Right ventricle myocardium inferior (tissue), 1 donor: ENCODE measurements around the gene TGFBI. TPM values are rescaled to one million over a fixed set of nuclear protein-coding genes. Genes with fewer than 3 reads are reported as not detected.

Experiments
- ATAC-seq: fragments of 200-7000 bp; cut with Tn5 transposase; one replicate; pipeline ENCODE4 v1.9.1; 2020; ENCODE audit warnings: mild to moderate bottlenecking, moderate library complexity
- DNase-seq: peaks from one replicate; pipeline ENCODE4 v3.0.0; 2021; ENCODE audit errors: missing footprints
- intact Hi-C: fragments of 100-400 bp; cut with DNase I; formaldehyde crosslinking; loops from one replicate; pipeline ENCODE4 v1.11.0; 2022
- long read RNA-seq: library from polyadenylated mRNA; unstranded; transcript quantifications from one replicate; pipeline ENCODE4 v2.0.0, GENCODE V29; 2021
- total RNA-seq: library from RNA; stranded (reverse); fragmentation: NEBNext Ultra II Directional; extraction: Animal tissue kit (Norgen Biotek cat#: 25700); gene quantifications from one replicate; pipeline ENCODE4 v1.2.1, GENCODE V29; 2021
- donor health status: DM: no; HTN: yes; CAD: no; lungs with severe emphysema.

The TGFBI gene
- total RNA-seq: 66.5 TPM
- long read RNA-seq, transcript TGFBI-201 (17 exons, 2,804 nt): major isoform, 20 of 32 reads
- long read RNA-seq, partial matches to known transcripts: 7 of 32 reads
- long read RNA-seq, other reads (novel, unspliced or antisense): 5 of 32 reads

- DNase-seq: peak; percentile 91
- intact Hi-C loops: loop anchor here (5.0 kb wide), 1 partner anchor 53 kb away; no protein-coding TSS in a partner anchor
- peak; percentile 88 for ATAC-seq
These were observed at the start of gene TGFBI for GRCh38 chr5:136028782-136029742. TGFBI (plus strand) TSS chr5:136028988; CDS start chr5:136029056, 68 bp downstream.

- no peak for DNase-seq
- intact Hi-C loops: loop anchor here (5.0 kb wide), 3 partner anchors 53 to 103 kb away; no protein-coding TSS in a partner anchor
- no peak for ATAC-seq
These were observed 49.8 kb upstream of the TGFBI start for GRCh38 chr5:135978993-135979392.

- DNase-seq (no peak), ATAC-seq (peak; percentile 72)
- intact Hi-C loops: loop anchor here (5.0 kb wide), 3 partner anchors 53 to 103 kb away; no protein-coding TSS in a partner anchor
These were observed 49.3 kb upstream of the TGFBI start for GRCh38 chr5:135979510-135979909.

GRCh38 chr5:135980620-135981019 lies 48.2 kb upstream of the TGFBI start:
- DNase-seq (no peak), ATAC-seq (no peak)
- intact Hi-C loops: no loop called here

- no peak for DNase-seq
- intact Hi-C loops: no loop called here
- no peak for ATAC-seq
These were observed 42.8 kb upstream of the TGFBI start for GRCh38 chr5:135985951-135986350.

- no peak for ATAC-seq
- intact Hi-C loops: no loop called here
- DNase-seq: no peak
These were observed 42.4 kb upstream of the TGFBI start for GRCh38 chr5:135986401-135986800.

GRCh38 chr5:135986891-135987401 lies 41.8 kb upstream of the TGFBI start:
- intact Hi-C loops: no loop called here
- no peak for DNase-seq
- ATAC-seq: peak; percentile 39

GRCh38 chr5:135988546-135988945 lies 40.2 kb upstream of the TGFBI start:
- no peak for DNase-seq
- intact Hi-C loops: no loop called here
- ATAC-seq: no peak

GRCh38 chr5:135989686-135990085 lies 39.1 kb upstream of the TGFBI start:
- DNase-seq (no peak), ATAC-seq (no peak)
- intact Hi-C loops: no loop called here

- intact Hi-C loops: no loop called here
- peak; percentile 50 for ATAC-seq
These were observed 38.1 kb upstream of the TGFBI start for GRCh38 chr5:135990528-135991255.

GRCh38 chr5:135991429-135991828 lies 37.4 kb upstream of the TGFBI start:
- ATAC-seq (no peak), DNase-seq (no peak)
- intact Hi-C loops: no loop called here

More at GRCh38 chr5:135990528-135991255, 38.1 kb upstream of the TGFBI start:
- no peak for DNase-seq

- intact Hi-C loops: no loop called here
- ATAC-seq: no peak
- no peak for DNase-seq
These were observed 35.4 kb upstream of the TGFBI start for GRCh38 chr5:135993335-135993879.

- DNase-seq: no peak
- intact Hi-C loops: no loop called here
- no peak for ATAC-seq
These were observed 34.7 kb upstream of the TGFBI start for GRCh38 chr5:135993880-135994636.

GRCh38 chr5:135995976-135996375 lies 32.8 kb upstream of the TGFBI start:
- intact Hi-C loops: no loop called here
- ATAC-seq (no peak), DNase-seq (no peak)

GRCh38 chr5:135996611-135997010 lies 32.2 kb upstream of the TGFBI start:
- DNase-seq (no peak), ATAC-seq (no peak)
- intact Hi-C loops: no loop called here

GRCh38 chr5:135997673-135998335 lies 31.0 kb upstream of the TGFBI start:
- no peak for ATAC-seq
- intact Hi-C loops: no loop called here
- no peak for DNase-seq

GRCh38 chr5:135998889-135999288 lies 29.9 kb upstream of the TGFBI start:
- intact Hi-C loops: no loop called here
- DNase-seq (no peak), ATAC-seq (no peak)
